ENCODE results near the gene CDH13. TPM values are rescaled to one million over a fixed set of nuclear protein-coding genes. Genes with fewer than 3 reads are reported as not detected.

Gene CDH13
- total and polyA plus RNA-seq, 2 of the 8 experiments (the other 6 are each of a cell fraction or from before 2014, with no cell fraction given), result 2.3 to 2.4 TPM

GRCh38 chr16:82667437-82667836 lies 40.7 kb downstream of the CDH13 start:
- H3K27ac ChIP-seq (ENCODE audit: low read depth, low read length), result no peak overlapping the region
- H3K4me1 ChIP-seq (replicated peaks in 1 of 4; ENCODE audit: control insufficient read depth in 3 of 4, insufficient read depth in 4 of 4, low read length in 3 of 4), result peaks cover 0 to 2% (median 0%) of the 10 kb centered on the region in 4 experiments; a peak in 1 of 7 replicates
- H2BK15ac ChIP-seq (ENCODE audit: low read length), result no peak overlapping the region
- H2AFZ ChIP-seq (ENCODE audit: low read length), result no peak overlapping the region
- H3K9me3 ChIP-seq (ENCODE audit: insufficient read depth in 2 of 2, low read depth in 1 of 2, low read length in 1 of 2), result no peaks in the 10 kb centered on the region
- no peak overlapping the region for H3K56ac ChIP-seq (replicated peaks; ENCODE audit: insufficient read length, low read depth, low read length)
- H3K4me3 ChIP-seq (ENCODE audit: extremely low read depth in 1 of 4, insufficient read depth in 2 of 4, low read depth in 3 of 4, low read length in 4 of 4), result no peak overlapping the region
- POLR2A ChIA-PET (ENCODE audit: partially characterized antibody), result no interaction called here
- H3K14ac ChIP-seq (ENCODE audit: insufficient read length), result no peak overlapping the region
- CTCF ChIA-PET (ENCODE audit: partially characterized antibody), result interaction anchor here (0.7 to 3.0 kb wide), 7 partner anchors 20 to 548 kb away, joined by 3 to 13 read pairs (median 3); no protein-coding TSS in a partner anchor
- H3K18ac ChIP-seq (ENCODE audit: extremely low read depth, low read length), result no peak overlapping the region
- no peak overlapping the region for H2BK20ac ChIP-seq (ENCODE audit: low read length)
- no peaks in the 10 kb centered on the region for H3K36me3 ChIP-seq (ENCODE audit: control insufficient read depth in 2 of 4, insufficient read depth in 4 of 4, low read length in 3 of 4)
- no peak overlapping the region for H3K4ac ChIP-seq (replicated peaks; ENCODE audit: insufficient read length, low read depth, low read length)
- H3K23ac ChIP-seq (ENCODE audit: insufficient read length), result no peak overlapping the region
- H3K79me2 ChIP-seq (ENCODE audit: control insufficient read depth in 1 of 2, insufficient read depth in 2 of 2, low read length in 2 of 2), result no peaks in the 10 kb centered on the region
- no peak overlapping the region for H2BK5ac ChIP-seq (ENCODE audit: low read depth, low read length)
- no peak overlapping the region for H2BK120ac ChIP-seq (replicated peaks; ENCODE audit: low read depth, low read length)
- no peak overlapping the region for H4K91ac ChIP-seq (replicated peaks; ENCODE audit: insufficient read length, low read length)
- no peak overlapping the region for H3K4me2 ChIP-seq (ENCODE audit: insufficient read depth in 1 of 2, low read depth in 2 of 2, low read length in 2 of 2)
- H2BK12ac ChIP-seq (ENCODE audit: low read depth, low read length), result no peak overlapping the region
- no peaks in the 10 kb centered on the region for H3K27me3 ChIP-seq (replicated peaks in 1 of 4; ENCODE audit: control insufficient read depth in 3 of 4, extremely low read depth in 1 of 4, insufficient read depth in 3 of 4, low read length in 3 of 4)
- no peak overlapping the region for H2AK5ac ChIP-seq (ENCODE audit: low read depth, low read length)
- DNase-seq (ENCODE audit: low read depth in 1 of 2, low spot score in 2 of 2) (no peak), FAIRE-seq (no peak)
- H3K9ac ChIP-seq (replicated peaks in 1 of 4; ENCODE audit: extremely low read depth in 1 of 4, low read depth in 3 of 4, low read length in 3 of 4), result no peak overlapping the region
- H4K20me1 ChIP-seq (replicated peaks in 1 of 2; ENCODE audit: control insufficient read depth in 1 of 2, insufficient read depth in 2 of 2, low read length in 2 of 2), result no peaks in the 10 kb centered on the region
- no peak overlapping the region for H4K8ac ChIP-seq (ENCODE audit: extremely low read depth, insufficient read depth, low read length)
- H3K23me2 ChIP-seq (ENCODE audit: low read depth, low read length), result no peaks in the 10 kb centered on the region
- 90% methylated on average over 10 of the region's 12 CpGs; no CpG with 5 or more reads in 1 of the 2 experiments for WGBS, 2 experiments (ENCODE audit: extremely low coverage in 1 of 2, insufficient coverage in 1 of 2, insufficient read length in 1 of 2, insufficient replicate concordance in 2 of 2, low coverage in 1 of 2, low lambda C conversion rate in 2 of 2, missing lambda C conversion rate in 1 of 2)
- no peak overlapping the region for H4K5ac ChIP-seq (ENCODE audit: insufficient read length, low read depth, low read length)
- H3K79me1 ChIP-seq (ENCODE audit: low read depth, low read length), result no peaks in the 10 kb centered on the region
- no peak for TF ChIP-seq SIRT6 (IDR thresholded peaks at IDR 0.05; ENCODE audit: low read length)
- no peak for TF ChIP-seq RNF2 (IDR thresholded peaks at IDR 0.05; ENCODE audit: borderline replicate concordance, low read depth, low read length, missing control alignments, poor library complexity, severe bottlenecking)
- TF ChIP-seq USF2 (IDR thresholded peaks at IDR 0.05; ENCODE audit: low read length), result no peak
- no peak for TF ChIP-seq NANOG (IDR thresholded peaks at IDR 0.05; ENCODE audit: insufficient read depth, low read depth, low read length, poor library complexity, severe bottlenecking)
- TF ChIP-seq POLR2A (IDR thresholded peaks at IDR 0.05; ENCODE audit: control extremely low read depth in 1 of 2, low read depth in 2 of 2, low read length in 2 of 2), result no peak
- no peak for TF ChIP-seq E2F6 (IDR thresholded peaks at IDR 0.05)
- no peak for TF ChIP-seq GABPA (IDR thresholded peaks at IDR 0.05; ENCODE audit: borderline replicate concordance, insufficient read depth, low read length)
- TF ChIP-seq ZNF274 (IDR thresholded peaks at IDR 0.05; ENCODE audit: borderline replicate concordance, extremely low read depth, low read length), result no peak
- TF ChIP-seq CREB1 (IDR thresholded peaks at IDR 0.05), result no peak
- TF ChIP-seq YY1 (IDR thresholded peaks at IDR 0.05; ENCODE audit: low read depth, low read length), result no peak
- TF ChIP-seq SP4 (IDR thresholded peaks at IDR 0.05; ENCODE audit: low read length), result no peak
- TF ChIP-seq EP300 (IDR thresholded peaks at IDR 0.05; ENCODE audit: borderline replicate concordance in 1 of 2, low read depth in 2 of 2, low read length in 2 of 2), result no peak
